HPDE6-E6E7 (cell line): ENCODE data around the gene CD68.
A peak's percentile ranks its signal among the peaks of the same experiment; 100 is the strongest.

Source experiments
- DNase-seq: peaks from one replicate; pipeline ENCODE4 v3.0.0; 2011; ENCODE audit warnings: missing footprints; ENCODE audit errors: extremely low spot score

CD68 gene

GRCh38 chr17:7579001-7579833 lies at the start of gene CD68:
Gene CD68 (plus strand): TSS chr17:7579638. CDS start chr17:7579678, 40 bp downstream.
- DNase-seq, result peak; percentile 94

GRCh38 chr17:7530023-7530900 lies 49.2 kb upstream of the CD68 start:
- DNase-seq, result no peak

GRCh38 chr17:7538050-7538449 lies 41.4 kb upstream of the CD68 start:
- DNase-seq, result no peak

- no peak for DNase-seq
Measured at GRCh38 chr17:7538891-7539545, 40.4 kb upstream of the CD68 start.

- no peak for DNase-seq
Measured at GRCh38 chr17:7541074-7541621, 38.3 kb upstream of the CD68 start.

- DNase-seq, result no peak
Measured at GRCh38 chr17:7544911-7545310, 34.5 kb upstream of the CD68 start.

- DNase-seq, result no peak
Measured at GRCh38 chr17:7548585-7549400, 30.6 kb upstream of the CD68 start, which contains the start of gene TNFSF12. Gene TNFSF12 (plus strand): TSS chr17:7549058. CDS start chr17:7549154, 96 bp downstream.

- DNase-seq, result no peak
Measured at GRCh38 chr17:7549401-7550055, 29.9 kb upstream of the CD68 start.

GRCh38 chr17:7550344-7550743 lies 29.1 kb upstream of the CD68 start:
- DNase-seq, result no peak

- DNase-seq, result no peak
Measured at GRCh38 chr17:7551396-7551795, 28.0 kb upstream of the CD68 start.

- no peak for DNase-seq
Measured at GRCh38 chr17:7552621-7553051, 26.8 kb upstream of the CD68 start.

- no peak for DNase-seq
Measured at GRCh38 chr17:7553356-7553755, 26.1 kb upstream of the CD68 start.

- DNase-seq, result no peak
Measured at GRCh38 chr17:7555320-7555948, 24.0 kb upstream of the CD68 start.

GRCh38 chr17:7556627-7557026 lies 22.8 kb upstream of the CD68 start:
- DNase-seq, result no peak

- DNase-seq, result no peak
Measured at GRCh38 chr17:7557147-7557764, 22.2 kb upstream of the CD68 start.

GRCh38 chr17:7557775-7558543 lies 21.5 kb upstream of the CD68 start:
- DNase-seq, result peak; percentile 68

- DNase-seq, result no peak
Measured at GRCh38 chr17:7558544-7559319, 20.7 kb upstream of the CD68 start, which contains the start of gene TNFSF13. Gene TNFSF13 (plus strand): TSS chr17:7558750. CDS start chr17:7559040, 290 bp downstream.
